Fibroblast of lung (primary cell): Measurements from ENCODE around the gene GFER.

Experiments used
- CTCF ChIP-seq, 2 donors: IDR thresholded peaks in 1 of 2; conservative IDR thresholded peaks in 1 of 2; 1 replicate in 1 of 2; 2 replicates in 1 of 2; pipeline ENCODE4 v1.5.1; 2011 to 2012; ENCODE audit warnings: low read length in 2 of 2, control low read depth in 1 of 2, inconsistent platforms in 1 of 2, low read depth in 1 of 2, mild to moderate bottlenecking in 1 of 2
- EZH2 ChIP-seq: IDR thresholded peaks from 2 replicates; pipeline ENCODE4 v1.5.1; 2012; ENCODE audit warnings: low read length, control low read depth, mild to moderate bottlenecking; ENCODE audit errors: missing control alignments

- TF ChIP-seq CTCF (conservative IDR thresholded peaks at IDR 0.05 in 1 of 2, IDR thresholded peaks at IDR 0.05 in 1 of 2; ENCODE audit: low read depth in 1 of 2, low read length in 2 of 2) = peak in 1 of 2 donors; percentile 29
- no peak for TF ChIP-seq EZH2
Measured at GRCh38 chr16:1941162-1942046, 42.6 kb upstream of the GFER start.
